Stimulated activated naive CD8-positive, alpha-beta T cell treated with anti-CD3 and anti-CD28 coated beads, Interleukin-15, Interleukin-2, amounts not matched to agents 100 ng/mL and 50 ng/mL, for 24 hours (primary cell): ENCODE results near the gene EFCAB5.
"Not testable (repeated sequence)": the region's sequence is repeated elsewhere in the genome, so short reads cannot be mapped to it uniquely, and the experiment has no call there.

ENCODE experiments used
- H3K27ac Mint-ChIP-seq: one replicate; pipeline ENCODE4 v1.8.0; 2021; ENCODE audit warnings: mild to moderate bottlenecking, mixed read lengths
- H3K27me3 Mint-ChIP-seq: one replicate; pipeline ENCODE4 v1.8.0; 2021; ENCODE audit warnings: mixed read lengths
- H3K36me3 Mint-ChIP-seq: one replicate; pipeline ENCODE4 v1.8.0; 2021; ENCODE audit warnings: low read depth, mixed read lengths
- H3K4me1 Mint-ChIP-seq: one replicate; pipeline ENCODE4 v1.8.0; 2021; ENCODE audit warnings: low read depth, mixed read lengths
- H3K4me3 Mint-ChIP-seq: one replicate; pipeline ENCODE4 v1.8.0; 2021; ENCODE audit warnings: mild to moderate bottlenecking, mixed read lengths
- H3K9me3 Mint-ChIP-seq: one replicate; pipeline ENCODE4 v1.8.0; 2021; ENCODE audit warnings: mixed read lengths

The EFCAB5 gene

GRCh38 chr17:30025325-30025724 is 83.9 kb downstream of the EFCAB5 start:
- not testable (repeated sequence) for H3K36me3 Mint-ChIP-seq, H3K27me3 Mint-ChIP-seq, H3K4me1 Mint-ChIP-seq, H3K4me3 Mint-ChIP-seq, H3K27ac Mint-ChIP-seq, H3K9me3 Mint-ChIP-seq

- Mint-ChIP-seq H3K4me3 (no peak overlapping the region), H3K4me1 (no peaks in the 10 kb centered on the region), H3K27me3 (no peaks in the 10 kb centered on the region), H3K27ac (no peak overlapping the region), H3K36me3 (no peaks in the 10 kb centered on the region), H3K9me3 (no peaks in the 10 kb centered on the region)
These were observed 86.2 kb downstream of the EFCAB5 start for GRCh38 chr17:30027676-30028075.

- H3K27ac Mint-ChIP-seq: no peak overlapping the region
- H3K9me3 Mint-ChIP-seq: no peaks in the 10 kb centered on the region
- H3K27me3 Mint-ChIP-seq: no peaks in the 10 kb centered on the region
- no peaks in the 10 kb centered on the region for H3K36me3 Mint-ChIP-seq
- no peaks in the 10 kb centered on the region for H3K4me1 Mint-ChIP-seq
- no peak overlapping the region for H3K4me3 Mint-ChIP-seq
These were observed 89.9 kb downstream of the EFCAB5 start for GRCh38 chr17:30031214-30031869.

DNA sequence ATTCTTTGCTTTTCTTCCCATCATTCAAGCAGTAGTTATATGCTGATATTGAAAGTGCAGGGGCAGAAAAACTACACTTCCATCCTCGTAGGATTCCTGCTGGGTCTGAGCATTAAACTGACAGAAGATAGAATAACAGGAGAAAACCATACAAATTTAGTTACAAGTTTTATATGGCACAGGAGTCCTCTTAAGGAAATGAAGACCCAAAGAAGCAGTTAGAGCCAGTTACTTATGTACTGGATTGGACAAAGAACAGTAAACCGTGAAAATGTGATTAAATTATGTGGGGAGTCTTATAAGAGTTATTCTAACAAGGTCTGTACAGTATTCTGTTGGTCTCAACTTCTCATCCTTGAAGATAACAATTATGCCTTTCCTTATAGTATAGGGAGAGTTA is 93.9 kb downstream of the EFCAB5 start:
- H3K4me3 Mint-ChIP-seq: no peak overlapping the region
- H3K9me3 Mint-ChIP-seq: no peaks in the 10 kb centered on the region
- H3K4me1 Mint-ChIP-seq: no peaks in the 10 kb centered on the region
- H3K27me3 Mint-ChIP-seq: no peaks in the 10 kb centered on the region
- no peaks in the 10 kb centered on the region for H3K36me3 Mint-ChIP-seq
- H3K27ac Mint-ChIP-seq: no peak overlapping the region

- H3K4me1 Mint-ChIP-seq, H3K36me3 Mint-ChIP-seq, H3K4me3 Mint-ChIP-seq, H3K27ac Mint-ChIP-seq, H3K9me3 Mint-ChIP-seq: not testable (repeated sequence)
- peaks cover 18% of the 10 kb centered on the region for H3K27me3 Mint-ChIP-seq
These were observed 99.5 kb downstream of the EFCAB5 start for GRCh38 chr17:30040719-30041518.

- Mint-ChIP-seq H3K27ac (no peak overlapping the region), H3K27me3 (peaks cover 18% of the 10 kb centered on the region), H3K9me3 (peaks cover 8% of the 10 kb centered on the region), H3K4me3 (no peak overlapping the region), H3K36me3 (no peaks in the 10 kb centered on the region), H3K4me1 (no peaks in the 10 kb centered on the region)
These were observed 100.1 kb downstream of the EFCAB5 start for GRCh38 chr17:30041551-30041950.

- no peak overlapping the region for H3K4me3 Mint-ChIP-seq
- peaks cover 23% of the 10 kb centered on the region for H3K9me3 Mint-ChIP-seq
- H3K4me1 Mint-ChIP-seq: no peaks in the 10 kb centered on the region
- H3K27me3 Mint-ChIP-seq: peaks cover 12% of the 10 kb centered on the region
- H3K36me3 Mint-ChIP-seq: peaks cover 16% of the 10 kb centered on the region
- no peak overlapping the region for H3K27ac Mint-ChIP-seq
These were observed 120.9 kb downstream of the EFCAB5 start for GRCh38 chr17:30062372-30062771.

DNA sequence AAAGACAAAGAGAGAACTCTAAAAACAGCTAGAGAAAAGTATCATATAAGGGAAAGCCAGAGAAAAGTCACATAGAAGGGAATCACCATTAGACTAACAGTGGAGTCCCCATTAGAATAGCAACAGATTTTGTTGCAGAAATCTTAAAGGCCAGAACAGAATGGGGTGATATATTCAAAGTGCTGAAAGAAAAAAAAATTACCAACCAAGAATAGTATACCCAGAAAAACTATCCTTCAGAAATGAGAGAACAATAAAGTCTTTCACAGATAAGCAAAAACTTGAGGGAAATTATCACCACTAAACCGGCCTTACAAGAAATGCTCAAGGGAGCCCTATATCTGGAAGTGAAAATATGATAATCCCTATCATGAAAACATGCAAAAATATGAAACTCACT is 123.3 kb downstream of the EFCAB5 start:
- Mint-ChIP-seq H3K9me3 (peaks cover 23% of the 10 kb centered on the region), H3K27me3 (peaks cover 12% of the 10 kb centered on the region), H3K36me3 (peaks cover 16% of the 10 kb centered on the region), H3K27ac (no peak overlapping the region), H3K4me1 (no peaks in the 10 kb centered on the region), H3K4me3 (no peak overlapping the region)

- peaks cover 16% of the 10 kb centered on the region for H3K36me3 Mint-ChIP-seq
- no peaks in the 10 kb centered on the region for H3K4me1 Mint-ChIP-seq
- H3K4me3 Mint-ChIP-seq: no peak overlapping the region
- peaks cover 12% of the 10 kb centered on the region for H3K27me3 Mint-ChIP-seq
- peaks cover 23% of the 10 kb centered on the region for H3K9me3 Mint-ChIP-seq
- no peak overlapping the region for H3K27ac Mint-ChIP-seq
These were observed 127.0 kb downstream of the EFCAB5 start for GRCh38 chr17:30068465-30068864.

GRCh38 chr17:30074254-30074653 is 132.8 kb downstream of the EFCAB5 start:
- Mint-ChIP-seq H3K4me3 (no peak overlapping the region), H3K36me3 (no peaks in the 10 kb centered on the region), H3K4me1 (no peaks in the 10 kb centered on the region), H3K27ac (no peak overlapping the region), H3K9me3 (no peaks in the 10 kb centered on the region), H3K27me3 (peaks cover 7% of the 10 kb centered on the region)

- H3K9me3 Mint-ChIP-seq: no peaks in the 10 kb centered on the region
- no peak overlapping the region for H3K27ac Mint-ChIP-seq
- H3K4me1 Mint-ChIP-seq: no peaks in the 10 kb centered on the region
- no peak overlapping the region for H3K4me3 Mint-ChIP-seq
- no peaks in the 10 kb centered on the region for H3K36me3 Mint-ChIP-seq
- peaks cover 7% of the 10 kb centered on the region for H3K27me3 Mint-ChIP-seq
These were observed 133.3 kb downstream of the EFCAB5 start for GRCh38 chr17:30074730-30075129.

GRCh38 chr17:30082773-30083172 is 141.3 kb downstream of the EFCAB5 start:
- no peaks in the 10 kb centered on the region for H3K36me3 Mint-ChIP-seq
- no peak overlapping the region for H3K27ac Mint-ChIP-seq
- peaks cover 9% of the 10 kb centered on the region for H3K27me3 Mint-ChIP-seq
- no peaks in the 10 kb centered on the region for H3K4me1 Mint-ChIP-seq
- H3K9me3 Mint-ChIP-seq: peaks cover 4% of the 10 kb centered on the region
- no peak overlapping the region for H3K4me3 Mint-ChIP-seq

GRCh38 chr17:30084788-30085187 is 143.4 kb downstream of the EFCAB5 start:
- Mint-ChIP-seq H3K4me1 (no peaks in the 10 kb centered on the region), H3K4me3 (no peak overlapping the region), H3K27ac (no peak overlapping the region), H3K27me3 (peaks cover 14% of the 10 kb centered on the region), H3K9me3 (peaks cover 4% of the 10 kb centered on the region), H3K36me3 (no peaks in the 10 kb centered on the region)

GRCh38 chr17:30086896-30087295 is 145.5 kb downstream of the EFCAB5 start:
- Mint-ChIP-seq H3K4me3 (no peak overlapping the region), H3K27ac (no peak overlapping the region), H3K27me3 (peaks cover 18% of the 10 kb centered on the region), H3K36me3 (no peaks in the 10 kb centered on the region), H3K4me1 (no peaks in the 10 kb centered on the region), H3K9me3 (peaks cover 4% of the 10 kb centered on the region)

GRCh38 chr17:30087431-30087830 is 146.0 kb downstream of the EFCAB5 start:
- not testable (repeated sequence) for H3K36me3 Mint-ChIP-seq, H3K4me1 Mint-ChIP-seq, H3K27ac Mint-ChIP-seq, H3K9me3 Mint-ChIP-seq, H3K4me3 Mint-ChIP-seq
- peaks cover 20% of the 10 kb centered on the region for H3K27me3 Mint-ChIP-seq
